Activated gamma-delta T cell treated with Interleukin-2 at 50 U/mL for 16 hours (primary cell): ENCODE results near the gene KCNF1.
A peak's percentile ranks its signal among the peaks of the same experiment; 100 is the strongest.

ENCODE experiments used
- DNase-seq: peaks from one replicate; pipeline ENCODE4 v3.0.0-alpha.2; 2020

Gene KCNF1

GRCh38 chr2:10911291-10912075, at the start of gene KCNF1:
Gene KCNF1, plus strand, starts transcription at chr2:10911934. Its CDS starts 493 bp downstream, at chr2:10912427.
- DNase-seq = no peak

GRCh38 chr2:10862330-10862729, 49.4 kb upstream of the KCNF1 start:
- no peak for DNase-seq

- DNase-seq = no peak
Observed at GRCh38 chr2:10863047-10863446, 48.7 kb upstream of the KCNF1 start.

- no peak for DNase-seq
Observed at GRCh38 chr2:10863837-10864236, 47.9 kb upstream of the KCNF1 start.

- no peak for DNase-seq
Observed at GRCh38 chr2:10864251-10864650, 47.5 kb upstream of the KCNF1 start.

GRCh38 chr2:10864861-10865636, 46.7 kb upstream of the KCNF1 start:
- DNase-seq = peak; percentile 11

- DNase-seq = no peak
Observed at GRCh38 chr2:10865841-10866240, 45.9 kb upstream of the KCNF1 start.

GRCh38 chr2:10867692-10868420, 43.9 kb upstream of the KCNF1 start:
- no peak for DNase-seq

GRCh38 chr2:10868465-10869314, 43.0 kb upstream of the KCNF1 start:
- no peak for DNase-seq

- DNase-seq = no peak
Observed at GRCh38 chr2:10871978-10872377, 39.8 kb upstream of the KCNF1 start.

GRCh38 chr2:10873171-10873570, 38.6 kb upstream of the KCNF1 start:
- no peak for DNase-seq

GRCh38 chr2:10873790-10874437, 37.8 kb upstream of the KCNF1 start:
- no peak for DNase-seq

GRCh38 chr2:10875126-10875525, 36.6 kb upstream of the KCNF1 start:
- no peak for DNase-seq

- DNase-seq = no peak
Observed at GRCh38 chr2:10876394-10876793, 35.3 kb upstream of the KCNF1 start.

- no peak for DNase-seq
Observed at GRCh38 chr2:10876963-10877362, 34.8 kb upstream of the KCNF1 start.

GRCh38 chr2:10877651-10878111, 34.1 kb upstream of the KCNF1 start:
- DNase-seq = no peak

- no peak for DNase-seq
Observed at GRCh38 chr2:10878268-10878915, 33.3 kb upstream of the KCNF1 start.

GRCh38 chr2:10879159-10879558, 32.6 kb upstream of the KCNF1 start:
- DNase-seq = no peak

- no peak for DNase-seq
Observed at GRCh38 chr2:10879624-10880585, 31.8 kb upstream of the KCNF1 start.
